C4-2B (cell line): ENCODE results near the gene TEKT1.

Experiments
- CTCF ChIP-seq: fragments of 450-650 bp; conservative IDR thresholded peaks from 2 replicates; pipeline ENCODE4 v1.5.1; 2017; ENCODE audit warnings: mild to moderate bottlenecking
- ZFX ChIP-seq: fragments of 450-650 bp; IDR thresholded peaks from 2 replicates; pipeline ENCODE4 v1.6.1; 2017

GRCh38 chr17:6800422-6801027 is 31.0 kb downstream of the TEKT1 start:
- TF ChIP-seq CTCF (no peak), ZFX (no peak)
